ENCODE results near the gene CDK19. TPM values are rescaled to one million over a fixed set of nuclear protein-coding genes. Genes with fewer than 3 reads are reported as not detected.

The CDK19 gene
- polyA plus RNA-seq, 1 donor from 2014 or later: 40.7 TPM

DNA sequence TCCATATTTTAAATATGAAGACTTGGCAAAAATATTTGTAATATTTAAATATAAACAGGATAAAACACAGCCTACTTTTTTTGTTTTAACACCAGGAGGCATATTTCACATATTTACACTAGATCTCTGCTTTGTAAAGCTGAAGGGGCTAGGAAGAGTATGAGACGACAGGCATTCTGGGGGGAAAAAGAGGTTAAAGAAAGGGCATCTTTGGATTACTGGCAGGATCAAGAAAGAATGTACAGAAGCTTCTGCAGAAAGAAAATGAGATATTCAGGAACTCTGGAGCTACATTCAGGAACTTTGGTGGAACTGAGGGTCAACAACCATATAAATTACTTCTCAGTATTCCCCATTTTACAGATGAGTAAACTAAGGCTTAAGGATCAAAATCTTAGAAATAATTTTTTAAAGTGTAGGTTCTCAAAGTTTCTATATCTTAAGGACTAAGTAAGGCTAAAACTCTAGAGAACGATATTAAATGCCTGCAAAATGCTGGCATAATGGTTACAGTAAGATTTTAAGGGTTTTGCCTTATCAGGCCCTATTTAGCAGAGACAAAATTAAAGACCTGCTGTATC, 156.5 kb downstream of the CDK19 start:
- no peaks in the 10 kb centered on the region for H3K9me2 ChIP-seq (ENCODE audit: insufficient read depth, low read length)
- H3K9ac ChIP-seq (ENCODE audit: low read length): no peak overlapping the region
- peaks cover 3% of the 10 kb centered on the region for H3K36me3 ChIP-seq (ENCODE audit: insufficient read depth, low read length)
- H2AFZ ChIP-seq (ENCODE audit: low read depth, low read length): no peak overlapping the region
- no peaks in the 10 kb centered on the region for H4K20me1 ChIP-seq (ENCODE audit: insufficient read depth)
- no peaks in the 10 kb centered on the region for H3F3A ChIP-seq (ENCODE audit: insufficient read depth, low read length, poor library complexity, severe bottlenecking)
- no peaks in the 10 kb centered on the region for H3K79me2 ChIP-seq (replicated peaks; ENCODE audit: insufficient read depth, low read length)
- TF ChIP-seq POLR2AphosphoS5 (IDR thresholded peaks at IDR 0.05) (no peak), EP300 (conservative IDR thresholded peaks at IDR 0.05; ENCODE audit: poor library complexity, severe bottlenecking) (no peak), TAF1 (IDR thresholded peaks at IDR 0.05; ENCODE audit: low read depth) (no peak), SMC3 (conservative IDR thresholded peaks at IDR 0.05; ENCODE audit: poor library complexity) (no peak), MXI1 (conservative IDR thresholded peaks at IDR 0.05; ENCODE audit: poor library complexity, severe bottlenecking) (no peak), RAD21 (conservative IDR thresholded peaks at IDR 0.05) (no peak), EZH2 (IDR thresholded peaks at IDR 0.05; ENCODE audit: borderline replicate concordance, insufficient read depth, low read length, poor library complexity, severe bottlenecking) (no peak)
- TF ChIP-seq, protein P1, sequence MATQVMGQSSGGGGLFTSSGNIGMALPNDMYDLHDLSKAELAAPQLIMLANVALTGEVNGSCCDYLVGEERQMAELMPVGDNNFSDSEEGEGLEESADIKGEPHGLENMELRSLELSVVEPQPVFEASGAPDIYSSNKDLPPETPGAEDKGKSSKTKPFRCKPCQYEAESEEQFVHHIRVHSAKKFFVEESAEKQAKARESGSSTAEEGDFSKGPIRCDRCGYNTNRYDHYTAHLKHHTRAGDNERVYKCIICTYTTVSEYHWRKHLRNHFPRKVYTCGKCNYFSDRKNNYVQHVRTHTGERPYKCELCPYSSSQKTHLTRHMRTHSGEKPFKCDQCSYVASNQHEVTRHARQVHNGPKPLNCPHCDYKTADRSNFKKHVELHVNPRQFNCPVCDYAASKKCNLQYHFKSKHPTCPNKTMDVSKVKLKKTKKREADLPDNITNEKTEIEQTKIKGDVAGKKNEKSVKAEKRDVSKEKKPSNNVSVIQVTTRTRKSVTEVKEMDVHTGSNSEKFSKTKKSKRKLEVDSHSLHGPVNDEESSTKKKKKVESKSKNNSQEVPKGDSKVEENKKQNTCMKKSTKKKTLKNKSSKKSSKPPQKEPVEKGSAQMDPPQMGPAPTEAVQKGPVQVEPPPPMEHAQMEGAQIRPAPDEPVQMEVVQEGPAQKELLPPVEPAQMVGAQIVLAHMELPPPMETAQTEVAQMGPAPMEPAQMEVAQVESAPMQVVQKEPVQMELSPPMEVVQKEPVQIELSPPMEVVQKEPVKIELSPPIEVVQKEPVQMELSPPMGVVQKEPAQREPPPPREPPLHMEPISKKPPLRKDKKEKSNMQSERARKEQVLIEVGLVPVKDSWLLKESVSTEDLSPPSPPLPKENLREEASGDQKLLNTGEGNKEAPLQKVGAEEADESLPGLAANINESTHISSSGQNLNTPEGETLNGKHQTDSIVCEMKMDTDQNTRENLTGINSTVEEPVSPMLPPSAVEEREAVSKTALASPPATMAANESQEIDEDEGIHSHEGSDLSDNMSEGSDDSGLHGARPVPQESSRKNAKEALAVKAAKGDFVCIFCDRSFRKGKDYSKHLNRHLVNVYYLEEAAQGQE (IDR thresholded peaks at IDR 0.05; ENCODE audit: borderline replicate concordance): no peak
- TF ChIP-seq, protein P2, sequence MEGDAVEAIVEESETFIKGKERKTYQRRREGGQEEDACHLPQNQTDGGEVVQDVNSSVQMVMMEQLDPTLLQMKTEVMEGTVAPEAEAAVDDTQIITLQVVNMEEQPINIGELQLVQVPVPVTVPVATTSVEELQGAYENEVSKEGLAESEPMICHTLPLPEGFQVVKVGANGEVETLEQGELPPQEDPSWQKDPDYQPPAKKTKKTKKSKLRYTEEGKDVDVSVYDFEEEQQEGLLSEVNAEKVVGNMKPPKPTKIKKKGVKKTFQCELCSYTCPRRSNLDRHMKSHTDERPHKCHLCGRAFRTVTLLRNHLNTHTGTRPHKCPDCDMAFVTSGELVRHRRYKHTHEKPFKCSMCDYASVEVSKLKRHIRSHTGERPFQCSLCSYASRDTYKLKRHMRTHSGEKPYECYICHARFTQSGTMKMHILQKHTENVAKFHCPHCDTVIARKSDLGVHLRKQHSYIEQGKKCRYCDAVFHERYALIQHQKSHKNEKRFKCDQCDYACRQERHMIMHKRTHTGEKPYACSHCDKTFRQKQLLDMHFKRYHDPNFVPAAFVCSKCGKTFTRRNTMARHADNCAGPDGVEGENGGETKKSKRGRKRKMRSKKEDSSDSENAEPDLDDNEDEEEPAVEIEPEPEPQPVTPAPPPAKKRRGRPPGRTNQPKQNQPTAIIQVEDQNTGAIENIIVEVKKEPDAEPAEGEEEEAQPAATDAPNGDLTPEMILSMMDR (IDR thresholded peaks at IDR 0.05; ENCODE audit: poor library complexity, severe bottlenecking): no peak
- no peak overlapping the region for H3K27ac ChIP-seq (ENCODE audit: low read length)
- H3K9me3 ChIP-seq (ENCODE audit: low read length): no peaks in the 10 kb centered on the region
- no peak overlapping the region for H3K4me3 ChIP-seq (ENCODE audit: low read length)
- no peaks in the 10 kb centered on the region for H3K27me3 ChIP-seq (ENCODE audit: insufficient read depth, low read depth, low read length)
- no peak overlapping the region for H3K4me2 ChIP-seq (ENCODE audit: low read length)

DNA sequence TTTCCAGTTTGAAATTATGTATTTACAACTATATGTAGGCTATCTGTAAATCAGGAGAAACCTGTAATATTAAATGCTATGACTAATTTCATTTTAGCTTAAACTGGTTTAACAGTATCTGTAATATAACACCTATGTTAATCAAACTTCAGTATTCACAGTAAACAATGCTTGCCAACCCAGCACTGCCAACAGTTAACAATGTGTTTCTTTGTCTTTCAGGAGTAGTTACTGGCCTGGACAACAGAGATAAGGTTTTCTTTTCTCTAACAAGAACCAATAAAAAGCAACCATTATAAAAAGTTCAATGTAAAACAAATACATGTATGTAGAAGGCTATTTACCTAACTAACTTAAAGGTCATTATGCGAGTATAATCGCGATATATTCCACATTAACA, 158.8 kb downstream of the CDK19 start:
- H3K4me3 ChIP-seq (ENCODE audit: low read length): no peak overlapping the region
- no peak overlapping the region for H2AFZ ChIP-seq (ENCODE audit: low read depth, low read length)
- H3K27ac ChIP-seq (ENCODE audit: low read length): no peak overlapping the region
- peaks cover 3% of the 10 kb centered on the region for H3K36me3 ChIP-seq (ENCODE audit: insufficient read depth, low read length)
- no peaks in the 10 kb centered on the region for H3K9me2 ChIP-seq (ENCODE audit: insufficient read depth, low read length)
- no peaks in the 10 kb centered on the region for H3K27me3 ChIP-seq (ENCODE audit: insufficient read depth, low read depth, low read length)
- no peak overlapping the region for H3K4me2 ChIP-seq (ENCODE audit: low read length)
- no peaks in the 10 kb centered on the region for H4K20me1 ChIP-seq (ENCODE audit: insufficient read depth)
- no peaks in the 10 kb centered on the region for H3F3A ChIP-seq (ENCODE audit: insufficient read depth, low read length, poor library complexity, severe bottlenecking)
- H3K9ac ChIP-seq (ENCODE audit: low read length): no peak overlapping the region
- H3K79me2 ChIP-seq (replicated peaks; ENCODE audit: insufficient read depth, low read length): no peaks in the 10 kb centered on the region
- H3K9me3 ChIP-seq (ENCODE audit: low read length): no peaks in the 10 kb centered on the region
- TF ChIP-seq MXI1 (conservative IDR thresholded peaks at IDR 0.05; ENCODE audit: poor library complexity, severe bottlenecking): no peak
- no peak for TF ChIP-seq RAD21 (conservative IDR thresholded peaks at IDR 0.05)
- TF ChIP-seq, protein P2 (IDR thresholded peaks at IDR 0.05; ENCODE audit: poor library complexity, severe bottlenecking): no peak
- TF ChIP-seq EP300 (conservative IDR thresholded peaks at IDR 0.05; ENCODE audit: poor library complexity, severe bottlenecking): no peak
- TF ChIP-seq EZH2 (IDR thresholded peaks at IDR 0.05; ENCODE audit: borderline replicate concordance, insufficient read depth, low read length, poor library complexity, severe bottlenecking): no peak
- TF ChIP-seq POLR2AphosphoS5 (IDR thresholded peaks at IDR 0.05): no peak
- TF ChIP-seq, protein P1 (IDR thresholded peaks at IDR 0.05; ENCODE audit: borderline replicate concordance): no peak
- no peak for TF ChIP-seq TAF1 (IDR thresholded peaks at IDR 0.05; ENCODE audit: low read depth)
- no peak for TF ChIP-seq SMC3 (conservative IDR thresholded peaks at IDR 0.05; ENCODE audit: poor library complexity)

Measured in neural cell (in vitro differentiated cells).